Pancreas (tissue), 10 donors: Measurements from ENCODE around the gene ACTL6A. TPM values are rescaled to one million over a fixed set of nuclear protein-coding genes. Genes with fewer than 3 reads are reported as not detected.

Experiments used
- ATAC-seq, 4 donors: fragments of 200-7000 bp; cut with Tn5 transposase; one replicate each; pipeline versions ENCODE4 v1.8.0 to v1.9.1; 2020; ENCODE audit warnings: mild to moderate bottlenecking in 4 of 4, moderate library complexity in 4 of 4
- DNase-seq, 6 donors: peaks; one replicate each; pipeline ENCODE4 v3.0.0-alpha.2; 2020
- FAIRE-seq: peaks from 2 replicates; lab custom pipeline; 2012; peaks lifted over from hg19 to GRCh38; lab: Jason Lieb, UNC
- H3K27ac ChIP-seq, 4 donors: fragments of 200-600 bp; sonication (generic); 1 replicate in 3 of 4; 2 replicates in 1 of 4; pipeline versions ENCODE4 v1.5.0 to v1.8.0; 2020
- H3K27me3 ChIP-seq, 4 donors: fragments of 200-600 bp; one replicate each; pipeline ENCODE4 v1.8.0; 2021
- H3K36me3 ChIP-seq, 3 donors: fragments of 200-600 bp; sonication (generic) in 1 of 3; one replicate each; pipeline versions ENCODE4 v1.5.0 to v1.8.0; 2020 to 2021
- H3K4me1 ChIP-seq, 3 donors: fragments of 200-600 bp; one replicate each; pipeline ENCODE4 v1.8.0; 2021
- H3K4me3 ChIP-seq, 4 donors: fragments of 200-600 bp; sonication (generic) in 2 of 4; one replicate each; pipeline versions ENCODE4 v1.5.0 to v1.8.0; 2020 to 2021
- H3K9me3 ChIP-seq, 4 donors: fragments of 200-600 bp; one replicate each; pipeline ENCODE4 v1.8.0; 2021
- WGBS, 2 donors: extraction: QIAGEN DNeasy Blood & Tissue Kit; methylation state at CpG; one replicate each; pipeline ENCODE4 v1.1.7; 2013; 5-methylcytosine and 5-hydroxymethylcytosine counted together
- intact Hi-C, 3 donors: fragments of 100-400 bp; cut with DNase I; formaldehyde crosslinking; loops; one replicate each; pipeline versions ENCODE4 v1.11.1 to v1.14.2; 2022
- polyA plus RNA-seq, 2 donors: library from polyadenylated mRNA; stranded (reverse); fragments of 200-250 nt; gene quantifications; one replicate each; pipeline ENCODE4 v1.2.3, GENCODE V29; 2013
- total RNA-seq, 6 donors: library from RNA; stranded (reverse); fragmentation: NEBNext Ultra II Directional in 4 of 6; extraction: Animal tissue kit (Norgen Biotek cat#: 25700) in 4 of 6; gene quantifications; one replicate each; pipeline versions ENCODE4 v1.2.1 to v1.2.4, GENCODE V29; 2021 to 2023
- TF ChIP-seq, protein P1 (sequence below), 4 donors: fragments of 200-600 bp; sonication (generic) in 3 of 4; IDR thresholded peaks; one replicate each; pipeline versions ENCODE4 v1.5.0 to v1.8.0; 2021; ENCODE audit warnings: antibody characterized with exemption in 4 of 4
- donor health status: healthy with polysubstance abuse.
- donor health status: DM: no; HTN: no; CAD: no; lungs with moderate emphysema.
- donor health status: DM: no; HTN: no; CAD: no.
- donor health status: control.
- donor health status: control.
- donor health status: Bipolar disorder and iron deficiency.
- donor health status: DM: yes; HTN: yes; CAD: no.
- donor health status: DM: no; HTN: no; CAD: no.
- donor health status: DM: no; HTN: no; CAD: no.
- donor health status: DM: yes; HTN: yes; CAD: no.

ACTL6A gene
- total and polyA plus RNA-seq, 8 donors = 11.2 to 38.1 (median 18.0) TPM

DNA sequence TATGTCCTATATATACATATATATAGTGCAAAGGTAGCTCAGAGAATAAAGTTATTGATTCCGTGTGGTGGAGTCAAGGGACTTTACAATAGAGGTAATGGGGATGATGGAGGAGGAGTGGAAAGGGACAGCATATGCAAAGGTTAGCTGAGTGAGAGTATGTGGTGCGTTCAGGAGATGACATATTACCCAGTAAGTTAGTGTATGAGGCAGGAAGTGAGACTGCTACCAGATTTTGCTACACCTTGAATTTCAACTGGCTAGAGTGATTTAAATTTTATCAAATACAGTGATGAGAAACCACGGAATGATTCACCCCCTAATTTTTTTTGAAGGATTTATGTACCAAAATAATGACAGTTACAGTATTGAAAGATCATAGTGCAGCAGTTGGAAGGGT, 2.8 kb downstream of the ACTL6A start:
- Histone ChIP-seq H3K27ac (no peak overlapping the region), H3K4me3 (no peak overlapping the region), H3K27me3 (no peaks in the 10 kb centered on the region), H3K36me3 (peaks cover 0 to 6% (median 5%) of the 10 kb centered on the region in 3 donors), H3K9me3 (no peaks in the 10 kb centered on the region), H3K4me1 (peaks cover 0 to 10% (median 5%) of the 10 kb centered on the region in 3 donors)
- DNase-seq (no peak), ATAC-seq (no peak), FAIRE-seq (no peak)
- TF ChIP-seq, protein P1, sequence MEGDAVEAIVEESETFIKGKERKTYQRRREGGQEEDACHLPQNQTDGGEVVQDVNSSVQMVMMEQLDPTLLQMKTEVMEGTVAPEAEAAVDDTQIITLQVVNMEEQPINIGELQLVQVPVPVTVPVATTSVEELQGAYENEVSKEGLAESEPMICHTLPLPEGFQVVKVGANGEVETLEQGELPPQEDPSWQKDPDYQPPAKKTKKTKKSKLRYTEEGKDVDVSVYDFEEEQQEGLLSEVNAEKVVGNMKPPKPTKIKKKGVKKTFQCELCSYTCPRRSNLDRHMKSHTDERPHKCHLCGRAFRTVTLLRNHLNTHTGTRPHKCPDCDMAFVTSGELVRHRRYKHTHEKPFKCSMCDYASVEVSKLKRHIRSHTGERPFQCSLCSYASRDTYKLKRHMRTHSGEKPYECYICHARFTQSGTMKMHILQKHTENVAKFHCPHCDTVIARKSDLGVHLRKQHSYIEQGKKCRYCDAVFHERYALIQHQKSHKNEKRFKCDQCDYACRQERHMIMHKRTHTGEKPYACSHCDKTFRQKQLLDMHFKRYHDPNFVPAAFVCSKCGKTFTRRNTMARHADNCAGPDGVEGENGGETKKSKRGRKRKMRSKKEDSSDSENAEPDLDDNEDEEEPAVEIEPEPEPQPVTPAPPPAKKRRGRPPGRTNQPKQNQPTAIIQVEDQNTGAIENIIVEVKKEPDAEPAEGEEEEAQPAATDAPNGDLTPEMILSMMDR (IDR thresholded peaks at IDR 0.05) = no peak
- intact Hi-C loops = no loop called here
- 74 to 79% methylated on average over 3 of the region's 3 CpGs for WGBS, 2 donors

DNA sequence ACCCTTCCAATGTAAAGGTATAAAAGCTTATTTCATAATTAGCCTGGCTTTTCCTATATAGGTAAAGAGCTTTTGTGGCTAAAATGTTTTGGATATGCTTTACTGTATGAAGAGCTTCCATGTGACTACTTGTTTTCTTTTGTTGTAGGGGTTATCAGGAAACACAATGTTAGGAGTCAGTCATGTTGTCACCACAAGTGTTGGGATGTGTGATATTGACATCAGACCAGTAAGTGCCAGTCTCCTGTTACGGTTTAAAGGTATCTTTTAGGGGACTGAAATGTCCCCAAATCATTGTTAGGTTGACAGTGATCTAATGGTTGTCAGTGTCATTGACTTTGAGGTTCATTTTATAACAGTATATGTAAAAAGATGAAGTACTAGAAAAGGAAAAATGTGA, 18.3 kb downstream of the ACTL6A start:
- FAIRE-seq (no peak), ATAC-seq (no peak), DNase-seq (no peak)
- intact Hi-C loops = no loop called here
- Histone ChIP-seq H3K27ac (no peak overlapping the region), H3K36me3 (peaks cover 2 to 40% (median 16%) of the 10 kb centered on the region in 3 donors), H3K27me3 (no peaks in the 10 kb centered on the region), H3K4me3 (no peak overlapping the region), H3K9me3 (no peaks in the 10 kb centered on the region), H3K4me1 (no peaks in the 10 kb centered on the region)
- 96 to 100% methylated on average over 1 of the region's 1 CpG for WGBS, 2 donors
- TF ChIP-seq, protein P1 (IDR thresholded peaks at IDR 0.05) = no peak

DNA sequence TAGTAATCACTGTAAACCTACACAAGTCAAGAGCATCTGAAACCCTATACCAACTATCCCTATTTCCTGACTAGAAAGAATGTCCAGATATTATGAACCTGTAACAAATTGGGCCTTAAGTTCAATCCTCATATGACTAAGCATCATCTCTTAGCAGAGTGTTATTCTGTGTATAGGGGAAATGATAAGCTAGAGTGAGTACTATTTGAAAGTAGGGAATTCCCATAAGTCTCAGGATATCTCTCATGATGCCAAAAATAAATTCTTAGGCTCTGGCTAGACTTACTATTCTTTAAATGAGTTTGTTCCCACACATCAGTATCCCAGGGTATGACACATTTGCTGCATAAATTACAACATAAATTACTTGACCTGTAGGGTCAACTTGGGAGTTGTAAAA, 26.4 kb downstream of the ACTL6A start:
- Histone ChIP-seq H3K4me1 (no peaks in the 10 kb centered on the region), H3K27me3 (no peaks in the 10 kb centered on the region), H3K36me3 (peaks cover 2 to 57% (median 27%) of the 10 kb centered on the region in 3 donors), H3K27ac (no peak overlapping the region), H3K9me3 (no peaks in the 10 kb centered on the region), H3K4me3 (no peak overlapping the region)
- TF ChIP-seq, protein P1 (IDR thresholded peaks at IDR 0.05) = no peak
- intact Hi-C loops = no loop called here
- ATAC-seq = no peak
- no peak for DNase-seq
- no peak for FAIRE-seq

DNA sequence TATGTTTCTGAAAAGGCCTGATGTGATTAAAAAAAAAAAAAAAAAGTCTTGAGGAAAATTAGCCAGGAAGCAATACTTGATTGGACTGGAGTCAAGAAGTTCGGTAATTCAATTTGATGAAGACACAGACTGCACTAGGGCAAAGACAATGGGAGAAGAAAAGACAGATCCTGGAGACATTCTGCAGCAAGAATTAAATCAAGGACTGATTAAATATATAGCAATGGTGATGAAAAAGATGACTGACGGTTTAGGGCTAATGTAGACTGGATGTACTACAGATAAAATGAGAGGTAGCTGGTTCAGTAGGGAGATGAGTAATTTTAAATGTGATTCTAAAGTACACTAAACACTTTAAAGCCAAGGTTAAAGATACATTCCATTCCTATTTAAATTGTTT, 27.9 kb downstream of the ACTL6A start:
- Histone ChIP-seq H3K4me1 (no peaks in the 10 kb centered on the region), H3K9me3 (no peaks in the 10 kb centered on the region), H3K36me3 (peaks cover 0 to 55% (median 23%) of the 10 kb centered on the region in 3 donors), H3K27me3 (no peaks in the 10 kb centered on the region), H3K4me3 (no peak overlapping the region), H3K27ac (no peak overlapping the region)
- DNase-seq (no peak), ATAC-seq (no peak), FAIRE-seq (no peak)
- intact Hi-C loops = no loop called here
- 82 to 89% methylated on average over 2 of the region's 2 CpGs for WGBS, 2 donors
- TF ChIP-seq, protein P1 (IDR thresholded peaks at IDR 0.05) = no peak

DNA sequence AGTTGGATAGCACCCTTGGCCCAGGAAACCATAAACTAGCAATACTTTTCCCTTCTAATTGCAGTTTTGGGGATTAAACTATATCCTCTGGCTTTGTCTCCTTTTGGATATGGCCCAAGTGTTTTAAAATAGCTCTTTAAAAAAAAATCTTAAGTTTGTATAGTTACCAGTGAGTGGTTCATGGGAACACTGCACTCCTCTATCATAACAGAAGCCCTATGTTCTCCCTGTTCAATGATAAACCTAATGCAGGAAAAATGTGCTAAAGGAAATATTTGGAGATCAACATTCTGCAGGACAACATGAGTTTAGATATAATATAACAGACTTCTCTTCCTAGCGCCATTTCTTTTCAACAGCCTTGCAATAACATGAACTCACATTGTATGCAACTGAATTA, 28.6 kb downstream of the ACTL6A start:
- no peaks in the 10 kb centered on the region for H3K4me1 ChIP-seq
- H3K36me3 ChIP-seq = peaks cover 0 to 58% (median 23%) of the 10 kb centered on the region in 3 donors
- no peaks in the 10 kb centered on the region for H3K27me3 ChIP-seq
- DNase-seq (no peak), ATAC-seq (no peak), FAIRE-seq (no peak)
- TF ChIP-seq, protein P1 (IDR thresholded peaks at IDR 0.05) = no peak
- WGBS, 2 donors = 87 to 94% methylated on average over 1 of the region's 1 CpG
- intact Hi-C loops = no loop called here
- H3K9me3 ChIP-seq = no peaks in the 10 kb centered on the region
- H3K4me3 ChIP-seq = no peak overlapping the region
- H3K27ac ChIP-seq = no peak overlapping the region
